HL-60 (cell line): ENCODE results near the gene CDH3.

Source experiments
- DNase-seq, 2 experiments: peaks; one replicate each; pipeline ENCODE4 v3.0.0-alpha.2; 2010 to 2020; ENCODE audit warnings: low read depth in 1 of 2, low spot score in 1 of 2
- H3K27ac ChIP-seq: fragments of 250-450 bp; sonication (Bioruptor Pico); replicated peaks from 2 replicates; pipeline ENCODE4 v1.5.1; 2020; ENCODE audit warnings: mild to moderate bottlenecking, moderate library complexity
- H3K27me3 ChIP-seq: fragments of 250-450 bp; sonication (Bioruptor Pico); 2 replicates; pipeline ENCODE4 v1.5.1; 2021; ENCODE audit warnings: mild to moderate bottlenecking, moderate library complexity; ENCODE audit not compliant: insufficient read depth, poor library complexity, severe bottlenecking
- H3K4me3 ChIP-seq: replicated peaks from 2 replicates; pipeline ENCODE4 v1.5.1; 2011; ENCODE audit warnings: mild to moderate bottlenecking, control low read depth, low read length; ENCODE audit not compliant: insufficient read depth
- CTCF ChIP-seq: IDR thresholded peaks from one replicate; pipeline ENCODE4 v1.5.1; 2011; ENCODE audit warnings: low read length, control low read depth, inconsistent platforms; ENCODE audit not compliant: insufficient read depth
- GABPA ChIP-seq: IDR thresholded peaks from 2 replicates; pipeline ENCODE4 v1.6.1; 2012; ENCODE audit warnings: low read depth
- POLR2AphosphoS5 ChIP-seq: IDR thresholded peaks from 2 replicates; pipeline ENCODE4 v1.6.1; 2012; ENCODE audit warnings: low read depth
- REST ChIP-seq: IDR thresholded peaks from 2 replicates; pipeline ENCODE4 v1.6.1; 2012; ENCODE audit warnings: low read depth; ENCODE audit not compliant: insufficient replicate concordance
- SPI1 ChIP-seq: IDR thresholded peaks from 2 replicates; pipeline ENCODE4 v1.6.1; 2012; ENCODE audit warnings: low read depth, mild to moderate bottlenecking, borderline replicate concordance

CDH3 gene

GRCh38 chr16:68636818-68637217, 8.3 kb upstream of the CDH3 start:
- no peak for DNase-seq
- H3K4me3 ChIP-seq: no peak overlapping the region
- H3K27me3 ChIP-seq: no peaks in the 10 kb centered on the region
- no peak for TF ChIP-seq CTCF
- TF ChIP-seq POLR2AphosphoS5: no peak
- no peak for TF ChIP-seq GABPA
- no peak for TF ChIP-seq REST
- TF ChIP-seq SPI1: no peak
- no peak overlapping the region for H3K27ac ChIP-seq

- no peak for DNase-seq
- TF ChIP-seq GABPA (no peak), POLR2AphosphoS5 (no peak), CTCF (no peak), SPI1 (no peak), REST (no peak)
- no peak overlapping the region for H3K4me3 ChIP-seq
- peaks cover 36% of the 10 kb centered on the region for H3K27me3 ChIP-seq
- no peak overlapping the region for H3K27ac ChIP-seq
Measured at GRCh38 chr16:68640972-68641371, 4.1 kb upstream of the CDH3 start.

- Histone ChIP-seq H3K4me3 (no peak overlapping the region), H3K27ac (no peak overlapping the region), H3K27me3 (peaks cover 45% of the 10 kb centered on the region)
- no peak for TF ChIP-seq GABPA
- no peak for TF ChIP-seq CTCF
- TF ChIP-seq SPI1: no peak
- TF ChIP-seq REST: no peak
- no peak for TF ChIP-seq POLR2AphosphoS5
- DNase-seq: no peak
Measured at GRCh38 chr16:68642047-68642435, 3.1 kb upstream of the CDH3 start.
